Smooth muscle cell (in vitro differentiated cells): Measurements from ENCODE around the gene CACNA1D. TPM values are rescaled to one million over a fixed set of nuclear protein-coding genes. Genes with fewer than 3 reads are reported as not detected.

ENCODE experiments used
- DNase-seq: peaks from one replicate; lab custom pipeline; 2025; ENCODE audit not compliant: unreplicated experiment; lab: John Stamatoyannopoulos, UW
- H2AFZ ChIP-seq: fragments of 200-600 bp; sonication (generic); 2 replicates; pipeline ENCODE4 v1.6.0; 2016; ENCODE audit warnings: antibody characterized with exemption, low read depth, mild to moderate bottlenecking
- H3F3A ChIP-seq: fragments of 200-600 bp; sonication (generic); 2 replicates; pipeline ENCODE4 v1.6.0; 2017; ENCODE audit warnings: antibody characterized with exemption, low read depth
- H3K27ac ChIP-seq: fragments of 200-600 bp; sonication (generic); 2 replicates; pipeline ENCODE4 v1.5.1; 2016; ENCODE audit warnings: low read depth, mild to moderate bottlenecking
- H3K27me3 ChIP-seq: fragments of 200-600 bp; sonication (generic); 2 replicates; pipeline ENCODE4 v1.6.1; 2016; ENCODE audit warnings: low read depth, mild to moderate bottlenecking
- H3K36me3 ChIP-seq: fragments of 200-600 bp; sonication (generic); 2 replicates; pipeline ENCODE4 v1.5.1; 2016; ENCODE audit warnings: low read depth
- H3K4me1 ChIP-seq: fragments of 200-600 bp; sonication (generic); 2 replicates; pipeline ENCODE4 v1.5.1; 2016; ENCODE audit warnings: low read depth
- H3K4me2 ChIP-seq: fragments of 200-600 bp; sonication (generic); 2 replicates; pipeline ENCODE4 v1.6.0; 2016; ENCODE audit warnings: mild to moderate bottlenecking
- H3K4me3 ChIP-seq: fragments of 200-600 bp; sonication (generic); 2 replicates; pipeline ENCODE4 v1.5.1; 2016; ENCODE audit warnings: mild to moderate bottlenecking
- H3K79me2 ChIP-seq: fragments of 200-600 bp; sonication (generic); 2 replicates; pipeline ENCODE4 v1.6.0; 2016; ENCODE audit warnings: low read depth, mild to moderate bottlenecking
- H3K9ac ChIP-seq: fragments of 200-600 bp; sonication (generic); 2 replicates; pipeline ENCODE4 v1.6.0; 2016; ENCODE audit warnings: low read depth
- H3K9me3 ChIP-seq: fragments of 200-600 bp; sonication (generic); replicated peaks from 2 replicates; pipeline ENCODE4 v1.5.1; 2016; ENCODE audit warnings: low read depth
- H4K20me1 ChIP-seq: fragments of 200-600 bp; sonication (generic); 2 replicates; pipeline ENCODE4 v1.6.0; 2016; ENCODE audit warnings: low read depth
- CTCF ChIP-seq: fragments of 200-600 bp; sonication (generic); IDR thresholded peaks from 2 replicates; pipeline ENCODE4 v1.5.1; 2017; ENCODE audit warnings: borderline replicate concordance, mild to moderate bottlenecking, antibody characterized with exemption; ENCODE audit not compliant: insufficient read depth, poor library complexity, severe bottlenecking
- WGBS: methylation state at CpG from one replicate; pipeline ENCODE4 v1.1.7; 2016; ENCODE audit warnings: low lambda C conversion rate; 5-methylcytosine and 5-hydroxymethylcytosine counted together
- polyA plus RNA-seq: library from polyadenylated mRNA; unstranded; fragments of >200 nt; fragmentation: Nextera tagmentation; extraction: Ambion mirVana; gene quantifications from 2 replicates; pipeline ENCODE4 v1.2.1, GENCODE V29; 2016
- total RNA-seq: library from RNA; depleted of rRNA; stranded (reverse); fragments of >200 nt; gene quantifications from 2 replicates; pipeline ENCODE4 v1.2.3, GENCODE V29; 2014

Gene CACNA1D
- total and polyA plus RNA-seq, 2 experiments from 2014 or later = 0.63 to 1.4 TPM

- H3K4me2 ChIP-seq = no peak overlapping the region
- DNase-seq = no peak
- no peak overlapping the region for H3K27ac ChIP-seq
- no peaks in the 10 kb centered on the region for H3K4me1 ChIP-seq
- no peaks in the 10 kb centered on the region for H3K9me3 ChIP-seq
- H3K4me3 ChIP-seq = no peak overlapping the region
- WGBS = 79% methylated on average over 5 of the region's 5 CpGs
- H4K20me1 ChIP-seq = no peaks in the 10 kb centered on the region
- H3F3A ChIP-seq = no peaks in the 10 kb centered on the region
- H3K9ac ChIP-seq = no peak overlapping the region
- H2AFZ ChIP-seq = no peak overlapping the region
- no peaks in the 10 kb centered on the region for H3K79me2 ChIP-seq
- H3K36me3 ChIP-seq = no peaks in the 10 kb centered on the region
- H3K27me3 ChIP-seq = peaks cover 18% of the 10 kb centered on the region
- no peak for TF ChIP-seq CTCF
These were observed 124.5 kb downstream of the CACNA1D start for GRCh38 chr3:53618936-53619335.

GRCh38 chr3:53624061-53624857, 129.8 kb downstream of the CACNA1D start:
- H3K9me3 ChIP-seq = no peaks in the 10 kb centered on the region
- DNase-seq = no peak
- H3K9ac ChIP-seq = no peak overlapping the region
- no peaks in the 10 kb centered on the region for H3K4me1 ChIP-seq
- H3F3A ChIP-seq = no peaks in the 10 kb centered on the region
- no peak overlapping the region for H3K4me2 ChIP-seq
- no peak overlapping the region for H3K4me3 ChIP-seq
- H4K20me1 ChIP-seq = no peaks in the 10 kb centered on the region
- H3K27me3 ChIP-seq = peaks cover 19% of the 10 kb centered on the region
- no peak overlapping the region for H2AFZ ChIP-seq
- 82% methylated on average over 10 of the region's 10 CpGs for WGBS
- no peaks in the 10 kb centered on the region for H3K79me2 ChIP-seq
- TF ChIP-seq CTCF = no peak
- no peak overlapping the region for H3K27ac ChIP-seq
- no peaks in the 10 kb centered on the region for H3K36me3 ChIP-seq

- H3K4me1 ChIP-seq = no peaks in the 10 kb centered on the region
- no peaks in the 10 kb centered on the region for H3K79me2 ChIP-seq
- H3K4me3 ChIP-seq = no peak overlapping the region
- peaks cover 5% of the 10 kb centered on the region for H3K27me3 ChIP-seq
- no peak overlapping the region for H2AFZ ChIP-seq
- DNase-seq = no peak
- H3K27ac ChIP-seq = no peak overlapping the region
- H4K20me1 ChIP-seq = no peaks in the 10 kb centered on the region
- H3K4me2 ChIP-seq = no peak overlapping the region
- TF ChIP-seq CTCF = no peak
- H3K36me3 ChIP-seq = no peaks in the 10 kb centered on the region
- no peak overlapping the region for H3K9ac ChIP-seq
- H3F3A ChIP-seq = no peaks in the 10 kb centered on the region
- WGBS = 82% methylated on average over 3 of the region's 3 CpGs
- H3K9me3 ChIP-seq = no peaks in the 10 kb centered on the region
These were observed 132.5 kb downstream of the CACNA1D start for GRCh38 chr3:53626876-53627275.
